Right ventricle myocardium inferior (tissue), 1 donor: ENCODE measurements around the gene PKDCC. TPM values are rescaled to one million over a fixed set of nuclear protein-coding genes. Genes with fewer than 3 reads are reported as not detected.

ENCODE experiments used
- ATAC-seq: fragments of 200-7000 bp; cut with Tn5 transposase; one replicate; pipeline ENCODE4 v1.9.1; 2020; ENCODE audit warnings: mild to moderate bottlenecking, moderate library complexity
- DNase-seq: peaks from one replicate; pipeline ENCODE4 v3.0.0; 2021; ENCODE audit errors: missing footprints
- intact Hi-C: fragments of 100-400 bp; cut with DNase I; formaldehyde crosslinking; loops from one replicate; pipeline ENCODE4 v1.11.0; 2022
- total RNA-seq: library from RNA; stranded (reverse); fragmentation: NEBNext Ultra II Directional; extraction: Animal tissue kit (Norgen Biotek cat#: 25700); gene quantifications from one replicate; pipeline ENCODE4 v1.2.1, GENCODE V29; 2021
- donor health status: DM: no; HTN: yes; CAD: no; lungs with severe emphysema.

The PKDCC gene
- total RNA-seq, 1 donor from 2014 or later, result 114 TPM

DNA sequence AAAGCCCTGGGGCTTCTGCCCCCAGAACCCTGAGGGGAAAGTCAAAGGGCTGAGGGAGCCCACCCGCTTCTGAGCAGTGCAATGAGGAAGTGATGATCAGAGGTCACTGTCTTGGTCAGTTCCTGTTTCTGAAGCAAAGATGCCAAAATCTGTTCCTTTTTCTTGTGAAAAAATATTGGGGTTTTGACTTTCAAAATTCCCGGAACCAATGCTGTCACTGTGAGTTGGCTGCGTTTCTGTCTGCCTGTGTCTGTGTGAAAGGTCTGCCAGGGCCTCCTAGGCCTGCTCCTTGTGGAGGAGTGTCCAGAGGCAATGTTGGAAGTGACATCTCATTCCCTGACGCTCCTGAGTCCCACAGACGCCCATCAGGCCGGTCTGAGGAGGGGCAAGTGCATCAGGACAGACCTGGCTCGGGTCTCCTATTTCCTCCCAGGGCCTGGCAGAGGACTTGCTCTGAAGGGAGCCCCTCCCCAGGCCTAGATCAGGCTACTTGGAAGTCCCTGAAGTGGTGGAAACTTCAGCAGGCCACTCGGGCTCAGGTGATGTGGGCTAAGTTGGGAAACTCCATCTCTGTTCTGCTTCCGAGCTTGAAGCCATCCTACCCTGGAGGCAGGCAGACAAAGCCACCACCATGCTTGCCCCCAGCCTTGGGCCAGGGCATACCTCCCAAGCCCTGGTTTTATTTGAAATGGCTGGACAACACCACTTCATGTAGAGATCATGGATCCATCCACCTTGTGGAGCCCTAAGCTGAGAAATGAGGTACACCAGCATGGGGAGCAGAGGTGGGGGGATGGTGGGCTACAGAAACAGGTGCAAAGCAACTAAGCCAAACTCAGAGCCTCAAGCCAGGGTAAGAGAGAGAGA, 51.0 kb downstream of the PKDCC start:
- ATAC-seq (peak; percentile 16), DNase-seq (peak; percentile 68)

DNA sequence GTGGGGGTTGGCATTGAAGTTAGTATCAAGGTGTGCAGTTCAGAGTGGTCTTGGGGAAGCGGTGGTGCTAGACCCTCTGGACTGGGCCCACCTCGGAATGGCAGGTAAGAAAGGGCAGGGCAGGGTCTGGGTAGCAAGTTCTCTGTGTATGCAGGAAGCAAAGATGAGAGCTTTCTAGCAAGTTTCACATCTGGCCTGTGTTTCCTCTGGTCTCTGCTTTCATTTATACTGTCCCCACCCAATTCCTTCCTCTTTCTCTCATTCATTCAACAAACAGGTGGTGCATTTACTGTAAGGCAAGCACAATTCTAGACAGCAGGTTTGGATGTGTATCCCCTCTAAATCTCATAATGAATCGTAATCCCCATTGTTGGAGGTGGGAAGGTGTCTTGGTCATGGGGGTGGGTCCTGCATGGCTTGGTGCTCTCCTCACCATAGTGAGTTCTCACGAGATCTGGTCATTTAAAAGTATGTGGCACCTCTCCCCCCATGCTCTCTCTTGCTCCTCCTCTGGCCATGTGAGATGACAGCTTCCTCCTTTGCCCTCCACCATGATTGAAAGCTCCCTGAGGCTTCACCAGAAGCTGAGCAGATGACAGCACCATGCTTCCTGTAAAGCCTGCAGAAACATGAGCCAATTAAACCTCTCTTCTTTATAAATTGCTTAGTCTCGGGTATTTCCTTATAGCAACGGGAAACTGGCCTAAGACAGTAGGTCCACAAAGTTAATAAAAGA, 51.8 kb downstream of the PKDCC start:
- DNase-seq, result no peak
- intact Hi-C loops, result loop anchor here (2.0 to 5.0 kb wide), 2 partner anchors 38 to 97 kb away; no protein-coding TSS in a partner anchor
- ATAC-seq, result no peak

More for the DNA sequence above, 51.0 kb downstream of the PKDCC start:
- intact Hi-C loops, result loop anchor here (2.0 kb wide), 1 partner anchor 98 kb away; no protein-coding TSS in a partner anchor

DNA sequence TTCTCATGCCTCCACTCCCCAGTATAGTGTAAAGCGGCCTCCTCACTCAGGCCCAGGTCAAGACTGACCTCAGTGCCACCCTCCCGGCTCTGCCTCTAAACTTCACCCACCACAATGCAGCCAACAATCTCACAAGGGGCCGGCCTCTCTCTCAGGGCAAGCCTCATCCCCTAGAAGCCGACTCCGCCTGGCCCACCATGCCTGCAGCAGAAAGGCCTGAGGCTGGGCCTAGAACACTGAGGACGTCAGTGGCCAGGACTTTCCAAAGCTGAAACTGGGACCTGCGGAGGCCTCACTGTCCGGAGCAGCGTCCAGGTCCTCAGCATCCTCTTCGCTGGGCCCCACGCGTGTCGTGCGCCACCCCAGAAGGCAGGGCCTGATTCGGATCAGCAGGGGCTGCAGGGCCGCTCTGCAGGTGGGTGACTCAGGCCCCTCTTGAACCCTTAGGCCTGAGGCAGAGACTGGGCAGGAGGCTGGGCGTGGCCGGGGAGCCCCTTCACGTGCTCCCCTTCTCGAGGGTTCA, 52.9 kb downstream of the PKDCC start:
- intact Hi-C loops, result loop anchor here (5.0 kb wide), 1 partner anchor 37 kb away; no protein-coding TSS in a partner anchor
- peak; percentile 54 for DNase-seq
- no peak for ATAC-seq

DNA sequence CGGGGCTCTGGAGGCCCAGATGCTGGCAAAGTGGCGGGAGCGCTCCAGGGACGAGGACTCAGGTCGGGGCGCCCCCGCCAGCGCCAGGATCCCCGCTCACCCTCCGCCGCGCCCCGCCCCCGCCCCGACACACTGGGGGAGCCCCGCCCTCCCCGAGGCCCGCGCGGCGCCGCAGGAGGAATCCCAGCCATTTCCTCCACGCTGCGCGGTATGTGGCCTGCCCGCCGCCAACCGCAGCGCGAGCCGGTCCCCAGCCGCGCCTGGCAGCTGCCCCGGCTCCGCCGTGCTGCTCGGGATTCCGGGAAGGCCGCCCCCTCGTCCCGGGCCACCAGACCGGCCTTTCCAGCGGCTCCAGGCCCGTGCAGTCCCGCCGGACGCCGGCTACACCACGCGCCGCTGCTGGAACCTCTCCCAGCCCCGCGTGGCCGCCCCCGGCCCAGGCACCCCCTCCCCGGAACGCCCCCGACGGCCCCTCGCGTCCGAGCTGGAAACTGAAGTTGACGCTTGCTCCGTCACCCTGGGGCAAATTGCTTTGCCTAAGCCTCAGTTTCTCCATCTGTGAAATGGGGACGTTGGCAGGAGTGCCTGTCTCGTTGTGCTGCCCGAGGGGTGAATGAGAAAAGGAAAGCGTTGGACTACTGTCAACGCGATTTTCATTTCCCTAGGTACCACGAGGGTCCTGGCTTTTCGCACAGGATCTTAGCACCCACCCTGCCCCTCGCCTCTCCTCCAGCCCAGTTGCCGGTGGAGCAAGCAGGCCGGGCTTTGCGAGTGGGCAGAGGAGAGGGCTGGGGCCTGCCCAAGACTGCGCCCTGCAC, 53.6 kb downstream of the PKDCC start:
- DNase-seq (peak; percentile 86), ATAC-seq (peak; percentile 80)
- intact Hi-C loops, result loop anchor here (2.0 to 5.0 kb wide), 2 partner anchors 36 to 67 kb away; partner anchors contain the start of gene EML4

DNA sequence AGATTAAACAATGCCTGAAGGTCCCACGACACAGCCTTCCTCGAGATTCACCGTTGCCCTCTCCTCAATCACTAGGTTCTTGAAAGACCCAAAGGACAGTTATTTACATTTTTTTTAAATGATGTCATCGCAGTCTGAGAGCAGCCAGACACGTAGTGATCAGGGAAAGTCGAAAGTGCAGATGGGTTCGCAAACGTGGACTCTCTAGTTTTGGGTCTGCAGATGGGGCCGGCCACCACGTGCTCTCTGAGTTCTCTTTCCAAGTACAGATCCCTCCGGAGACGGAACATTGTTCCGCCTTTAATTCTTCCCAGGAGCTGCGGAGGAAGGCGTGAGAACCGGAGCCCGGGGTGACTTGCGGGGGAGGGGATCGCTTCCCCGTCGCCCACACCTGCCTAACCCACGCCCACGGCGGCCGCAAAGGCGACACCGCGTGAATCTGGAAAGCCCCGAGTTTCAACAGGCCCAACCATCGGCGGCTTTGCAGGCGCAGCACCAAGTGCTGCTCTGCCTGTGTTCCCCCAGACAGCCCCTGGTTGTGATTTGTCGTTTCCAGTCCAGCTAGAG, 54.3 kb downstream of the PKDCC start:
- ATAC-seq (peak; percentile 59), DNase-seq (peak; percentile 83)
- intact Hi-C loops, result loop anchor here (2.0 to 5.0 kb wide), 2 partner anchors 35 to 67 kb away; partner anchors contain the start of gene EML4

DNA sequence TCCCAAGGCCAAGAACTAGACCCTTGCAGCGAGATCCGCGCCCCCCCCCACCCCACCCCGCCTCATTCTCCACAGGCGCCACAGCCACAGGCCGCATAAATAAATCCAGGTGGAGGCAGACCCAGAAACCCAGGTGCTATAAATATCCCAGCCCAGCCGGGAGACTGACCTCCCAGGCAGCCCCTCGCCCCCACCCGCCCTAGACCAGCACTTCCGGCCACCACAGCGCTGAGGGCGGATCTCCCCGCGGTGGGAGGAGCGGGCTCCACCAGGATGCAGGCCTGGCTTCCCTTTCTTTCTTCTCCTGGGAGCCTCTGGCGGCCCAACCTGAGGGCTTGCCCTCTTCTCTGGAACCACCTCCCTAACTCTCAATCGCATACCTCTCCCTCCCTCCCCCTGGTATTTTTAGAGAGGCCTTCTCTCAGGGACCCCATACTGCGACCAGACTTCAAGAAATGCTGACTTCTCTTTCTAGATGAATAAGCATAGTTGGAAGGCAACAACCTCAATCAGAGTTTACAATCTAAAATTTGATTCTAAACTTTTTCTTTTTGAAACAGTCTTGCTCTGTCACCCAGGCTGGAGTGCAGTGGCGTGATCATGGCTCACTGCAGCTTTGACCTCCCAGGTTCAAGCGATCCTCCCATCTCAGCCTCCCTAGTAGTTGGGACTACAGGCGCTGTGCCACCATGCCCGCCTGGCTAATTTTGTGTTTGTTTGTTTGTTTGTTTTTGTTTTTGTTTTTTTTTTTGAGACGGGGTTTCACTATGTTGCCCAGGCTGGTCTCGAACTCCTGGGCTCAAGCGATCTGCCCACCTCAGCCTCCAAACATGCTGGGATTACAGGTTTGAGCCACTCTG, 55.0 kb downstream of the PKDCC start:
- peak; percentile 70 for DNase-seq
- peak; percentile 50 for ATAC-seq
- intact Hi-C loops, result loop anchor here (2.0 to 5.0 kb wide), 2 partner anchors 34 to 66 kb away; partner anchors contain the start of gene EML4

DNA sequence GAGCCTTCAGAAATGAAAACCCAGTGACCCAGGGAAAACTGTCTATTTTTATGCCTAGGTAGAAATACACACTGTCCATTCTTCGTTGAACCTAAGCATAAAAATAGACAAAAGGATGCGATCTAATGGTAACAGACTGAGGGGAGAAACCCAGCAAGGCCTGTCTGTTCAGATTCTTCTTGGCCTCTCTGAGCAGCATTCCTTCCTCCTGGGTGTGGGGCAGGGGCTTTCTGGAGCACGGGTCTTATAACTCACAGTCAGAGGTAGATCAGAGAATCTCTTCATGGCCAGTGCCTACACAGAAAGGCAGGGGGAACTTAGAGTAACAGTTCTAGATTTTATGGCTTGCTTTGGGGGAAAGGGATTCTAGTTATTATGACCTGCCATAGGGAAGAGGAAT, 56.0 kb downstream of the PKDCC start:
- DNase-seq, result no peak
- intact Hi-C loops, result loop anchor here (2.0 to 5.0 kb wide), 2 partner anchors 33 to 65 kb away; partner anchors contain the start of gene EML4
- no peak for ATAC-seq

DNA sequence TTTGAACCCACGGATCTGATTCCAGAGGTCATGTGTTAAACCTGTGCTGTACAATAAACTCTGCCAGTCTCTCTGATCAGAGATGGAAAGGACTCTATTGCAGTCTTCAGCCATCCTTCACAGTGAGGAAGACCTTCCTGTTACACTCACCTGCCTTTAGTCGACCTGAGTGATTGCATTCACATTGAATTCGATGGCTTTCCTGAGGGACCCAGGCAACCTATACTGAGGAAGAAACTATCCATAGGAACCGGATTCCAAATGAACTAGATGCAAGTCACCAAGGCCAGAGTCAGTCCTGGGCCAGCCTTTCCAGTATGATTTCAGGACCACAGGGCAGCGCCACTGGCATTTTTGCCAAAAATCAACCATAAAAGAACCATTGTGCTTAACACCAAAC, 56.8 kb downstream of the PKDCC start:
- ATAC-seq (no peak), DNase-seq (no peak)
- intact Hi-C loops, result loop anchor here (5.0 kb wide), 1 partner anchor 33 kb away; no protein-coding TSS in a partner anchor

DNA sequence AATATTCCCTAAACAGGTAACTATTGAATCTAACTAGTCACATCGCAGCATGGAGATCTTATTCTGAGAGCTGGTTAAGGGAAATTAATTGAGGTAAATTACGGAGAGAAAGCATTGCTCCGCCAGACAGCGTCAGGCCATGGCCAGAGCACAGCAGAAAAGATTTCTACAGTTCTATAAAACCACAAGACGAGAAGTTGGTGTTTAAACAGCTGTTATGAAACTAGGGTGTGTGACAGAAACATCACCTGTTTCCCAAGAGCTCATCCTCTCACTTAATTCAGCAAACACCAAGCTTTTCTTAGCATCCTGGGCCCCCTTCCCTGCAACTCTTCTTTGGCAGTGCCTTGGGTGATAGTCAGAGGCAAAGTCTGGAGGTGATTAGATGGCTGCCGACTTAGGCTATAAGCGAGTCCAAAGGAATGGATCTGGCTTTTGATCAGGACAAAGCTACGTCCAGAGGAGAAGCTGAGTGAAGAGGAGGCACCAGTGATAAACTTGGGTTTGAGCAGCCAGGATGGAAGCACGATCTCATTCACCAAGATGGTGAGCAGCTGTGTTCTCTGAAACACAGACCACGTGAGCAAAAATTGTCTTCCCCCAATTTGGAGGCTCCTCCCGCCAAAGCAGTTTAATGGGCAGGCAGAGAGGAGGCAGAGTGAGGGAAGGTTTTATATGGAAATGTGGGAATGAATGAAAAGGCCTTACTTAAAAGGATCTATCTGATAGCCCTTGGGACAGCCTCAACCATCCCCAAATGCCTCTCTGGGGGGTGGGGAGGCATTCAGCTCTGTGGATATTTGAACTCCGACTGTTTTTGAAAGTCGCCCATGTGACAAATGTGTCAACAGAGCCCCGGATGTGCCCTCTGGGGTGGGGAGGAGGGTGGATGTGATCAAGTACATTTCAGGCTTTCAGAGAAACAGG, 57.8 kb downstream of the PKDCC start:
- no peak for ATAC-seq
- peak; percentile 79 for DNase-seq
- intact Hi-C loops, result no loop called here

DNA sequence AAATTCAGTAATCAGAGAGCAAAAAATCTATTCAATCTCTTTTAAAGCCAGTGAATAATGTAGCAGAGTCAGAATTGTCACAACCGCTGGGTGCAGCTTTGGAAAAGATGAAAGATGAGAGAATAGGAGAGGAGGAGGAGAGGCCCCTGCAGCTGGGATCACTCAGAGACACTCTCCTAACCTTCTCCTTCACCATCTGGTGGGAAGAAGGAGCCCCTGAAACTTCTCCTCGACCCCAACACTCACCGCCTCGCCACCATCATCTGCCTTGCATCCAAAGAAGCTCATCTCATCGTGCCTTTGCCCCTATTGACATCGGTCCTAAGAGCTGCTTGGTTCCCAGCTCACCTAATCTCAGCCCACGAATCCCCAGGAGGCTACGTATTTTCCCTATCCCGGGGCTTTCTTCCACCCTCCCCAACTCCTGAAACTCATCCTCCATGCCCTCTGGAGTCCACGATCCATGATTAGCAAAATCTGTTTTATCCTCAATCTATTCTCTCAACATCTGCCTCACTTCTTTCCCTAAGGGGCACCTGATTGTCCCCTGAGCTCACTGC, 58.5 kb downstream of the PKDCC start:
- intact Hi-C loops, result no loop called here
- DNase-seq (no peak), ATAC-seq (no peak)

DNA sequence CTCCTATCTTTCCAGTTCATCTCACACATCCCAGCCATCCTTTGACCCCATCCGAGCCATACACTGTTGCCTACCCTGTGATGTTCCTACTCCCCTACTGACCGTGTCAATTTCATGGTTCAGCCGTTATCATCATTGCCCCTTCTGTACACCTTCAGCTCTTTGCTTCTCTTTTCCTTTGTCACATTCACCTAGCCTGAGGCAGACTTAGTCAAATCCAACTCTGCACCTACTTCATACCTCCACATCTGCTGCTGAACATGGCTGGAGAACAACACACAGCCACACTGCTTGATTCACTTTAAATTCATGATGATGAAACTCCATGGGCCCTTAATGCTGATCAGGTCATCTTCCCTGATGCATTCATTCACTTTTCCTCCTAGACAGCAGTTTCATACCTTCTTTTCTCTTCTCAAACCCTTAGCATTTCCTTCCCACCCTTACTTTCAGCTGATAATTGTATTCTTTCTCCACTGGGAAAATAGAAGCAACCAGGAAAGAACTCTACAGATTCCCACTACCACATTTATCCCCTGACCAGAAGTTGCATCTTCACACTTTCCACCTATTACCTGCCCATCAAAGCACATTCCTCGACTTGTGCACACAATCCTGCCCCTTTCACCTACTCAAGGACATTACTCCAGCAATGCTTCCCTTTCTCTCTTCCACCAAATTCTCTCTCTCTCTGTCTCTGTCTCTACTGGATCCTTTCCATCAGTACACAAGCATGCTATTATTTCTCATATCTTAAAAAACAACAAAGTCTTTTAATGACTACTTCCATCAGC, 59.6 kb downstream of the PKDCC start:
- intact Hi-C loops, result no loop called here
- ATAC-seq, result no peak
- DNase-seq, result no peak
